Measurements from ENCODE around the gene ITPK1.

Gene ITPK1

DNA sequence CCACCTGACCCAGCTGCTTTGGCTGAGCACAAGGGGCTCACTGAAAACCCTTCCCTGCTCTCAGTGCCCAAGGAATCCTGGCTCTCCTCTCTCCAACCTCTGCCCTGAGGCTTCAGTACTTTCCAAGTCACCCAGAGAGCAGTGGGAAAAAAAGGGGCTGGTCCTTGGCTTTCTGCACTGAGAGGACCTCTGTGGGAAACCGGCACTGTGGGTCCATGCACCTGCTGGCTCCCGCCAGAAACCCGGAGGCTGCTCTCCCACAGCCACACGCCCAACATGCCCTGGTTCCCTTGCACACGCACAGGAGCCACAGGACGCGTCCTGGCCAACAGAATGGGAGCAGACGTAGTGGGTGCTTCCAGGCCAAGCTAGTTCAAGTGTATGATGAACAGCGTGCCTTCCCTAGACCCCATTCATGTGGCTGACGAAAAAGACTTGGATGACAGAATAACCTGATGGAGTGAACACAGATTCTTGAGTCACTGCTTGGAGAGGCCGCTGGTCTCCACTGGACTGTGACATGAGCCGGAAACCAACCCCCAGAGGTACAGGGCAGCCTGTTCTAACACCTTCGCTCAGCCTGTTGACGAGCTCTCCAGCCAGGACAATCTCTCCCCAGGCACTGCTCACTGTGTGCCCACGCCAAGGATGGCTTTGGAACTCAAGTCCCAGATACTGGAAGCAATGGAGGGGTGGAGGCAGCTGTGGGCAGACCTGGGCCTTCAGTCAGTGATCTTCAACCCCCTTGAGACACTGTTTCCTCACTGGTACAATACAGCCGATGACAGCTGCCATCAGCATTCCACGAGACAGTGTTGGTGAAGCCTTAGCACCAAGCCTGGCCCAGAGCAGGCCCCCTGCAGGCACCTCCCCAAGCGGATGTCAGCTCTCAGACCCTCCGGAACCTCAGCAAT, 87.7 kb downstream of the ITPK1 start:
- no peak for FAIRE-seq
- DNase-seq (ENCODE audit: insufficient read length, low spot score): no peak
- TF ChIP-seq POLR2A (IDR thresholded peaks at IDR 0.05; ENCODE audit: low read depth, low read length): no peak

DNA sequence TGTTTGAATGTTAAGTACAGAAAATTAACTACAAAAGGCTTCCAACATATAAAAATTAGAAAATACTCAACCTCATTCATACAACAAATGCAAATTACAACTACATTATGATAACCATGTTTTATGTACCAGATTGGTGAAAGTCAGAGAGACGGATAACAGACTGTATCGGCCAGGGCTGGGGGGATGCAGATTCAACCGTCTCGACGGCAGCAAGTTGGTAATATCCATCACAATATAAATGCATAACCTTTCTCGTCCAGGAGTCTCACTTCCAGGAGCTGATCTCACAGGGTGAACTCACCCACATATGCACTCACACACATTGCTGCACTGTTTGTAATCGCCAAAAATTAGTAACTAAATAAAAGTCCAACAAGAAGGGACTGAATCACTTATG, 89.4 kb downstream of the ITPK1 start:
- FAIRE-seq: no peak
- no peak for TF ChIP-seq POLR2A (IDR thresholded peaks at IDR 0.05; ENCODE audit: low read depth, low read length)

DNA sequence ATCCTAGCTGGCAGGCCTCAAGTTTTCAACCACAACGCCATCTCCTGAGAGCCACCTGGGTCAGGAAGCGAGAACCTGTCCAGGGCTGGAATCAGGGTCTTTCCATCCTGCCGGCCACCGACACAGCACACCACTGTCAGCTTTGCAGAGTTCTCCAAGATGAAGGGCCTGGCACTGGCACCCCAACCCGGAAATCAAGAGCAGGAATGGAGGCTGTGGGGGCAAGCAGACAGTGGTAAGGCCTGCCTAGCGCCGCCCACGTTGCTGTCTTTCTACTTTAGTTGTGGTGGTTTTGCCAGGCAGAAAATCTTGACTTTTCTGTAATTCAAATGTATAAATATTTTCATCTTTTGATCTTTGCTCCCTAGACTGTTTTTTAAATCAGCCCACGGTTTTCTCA, 90.7 kb downstream of the ITPK1 start:
- TF ChIP-seq POLR2A (IDR thresholded peaks at IDR 0.05; ENCODE audit: low read depth, low read length): no peak
- DNase-seq (ENCODE audit: insufficient read length, low spot score): no peak
- no peak for FAIRE-seq

More for the DNA sequence above, 89.4 kb downstream of the ITPK1 start:
- DNase-seq (ENCODE audit: insufficient read length, low spot score): no peak

DNA sequence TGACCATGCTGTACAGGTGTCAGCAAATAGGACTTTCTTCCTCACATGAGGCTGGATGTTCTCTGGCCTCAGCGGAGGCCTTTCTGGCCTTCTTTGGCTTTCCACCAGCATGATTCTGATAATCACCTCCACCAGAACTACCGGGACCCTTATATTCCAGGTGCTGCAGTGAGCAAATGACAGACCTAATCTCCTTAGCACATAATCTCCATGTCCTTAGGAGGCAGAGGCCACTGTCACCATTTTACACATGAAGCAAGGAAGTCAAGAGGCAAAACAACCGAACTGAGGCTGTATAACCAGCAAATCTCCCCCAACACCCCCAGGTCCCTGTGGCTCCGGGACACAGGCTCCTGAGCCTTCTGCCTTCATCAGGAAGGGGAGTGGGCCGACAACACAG, 91.2 kb downstream of the ITPK1 start:
- FAIRE-seq: no peak
- no peak for TF ChIP-seq POLR2A (IDR thresholded peaks at IDR 0.05; ENCODE audit: low read depth, low read length)
- DNase-seq (ENCODE audit: insufficient read length, low spot score): no peak

DNA sequence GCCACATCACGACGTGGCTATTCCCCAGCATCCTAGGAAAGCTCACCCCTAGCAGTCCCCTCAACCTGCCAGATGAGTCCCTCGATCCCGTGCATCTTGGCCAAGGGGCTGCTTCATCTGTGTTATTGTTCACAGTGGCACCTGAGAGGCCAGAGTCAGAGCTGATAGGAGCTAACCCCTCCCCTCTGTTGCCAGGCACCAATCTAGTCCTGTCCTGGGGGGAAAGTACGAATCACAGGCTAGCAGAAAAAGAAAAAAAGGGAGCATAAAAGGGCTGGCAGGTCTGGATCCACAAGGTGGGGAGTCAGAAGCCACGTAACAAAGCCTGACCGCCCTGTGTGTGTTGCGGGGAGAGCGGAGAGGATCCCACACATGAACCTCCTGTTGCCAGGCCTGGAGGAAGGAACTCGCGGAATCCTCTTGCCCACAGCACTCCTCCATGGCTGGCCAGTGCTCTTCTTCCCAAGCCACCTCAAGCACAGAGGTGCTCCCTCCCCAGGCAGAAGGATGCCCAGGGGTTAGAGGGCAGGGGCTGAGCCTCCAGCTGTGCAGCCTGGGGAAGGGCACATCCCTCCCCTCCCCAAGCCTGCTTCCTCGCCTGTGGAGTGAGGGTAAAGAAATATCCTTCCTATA, 91.8 kb downstream of the ITPK1 start:
- no peak for TF ChIP-seq POLR2A (IDR thresholded peaks at IDR 0.05; ENCODE audit: low read depth, low read length)
- DNase-seq (ENCODE audit: insufficient read length, low spot score) (no peak), FAIRE-seq (no peak)

DNA sequence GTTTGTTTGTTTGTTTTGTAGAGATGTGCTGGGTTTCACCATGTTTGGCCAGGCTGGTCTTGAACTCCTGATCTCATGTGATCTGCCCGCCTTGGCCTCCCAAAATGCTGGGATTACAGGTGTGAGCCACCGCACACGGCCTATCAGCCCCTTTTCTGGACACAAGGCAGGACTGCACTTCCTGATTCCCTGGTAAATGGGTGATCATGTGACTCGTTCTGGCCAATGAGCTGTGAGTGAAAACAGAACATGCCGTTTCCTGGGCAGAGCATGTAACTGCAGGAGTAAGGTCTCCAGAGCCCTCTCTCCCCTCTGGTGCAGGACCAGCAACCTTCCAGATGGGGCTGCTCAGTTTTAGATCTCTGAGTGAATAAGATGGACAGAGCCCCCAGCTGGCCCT, 92.7 kb downstream of the ITPK1 start:
- TF ChIP-seq POLR2A (IDR thresholded peaks at IDR 0.05; ENCODE audit: low read depth, low read length): no peak
- DNase-seq (ENCODE audit: insufficient read length, low spot score) (no peak), FAIRE-seq (no peak)

DNA sequence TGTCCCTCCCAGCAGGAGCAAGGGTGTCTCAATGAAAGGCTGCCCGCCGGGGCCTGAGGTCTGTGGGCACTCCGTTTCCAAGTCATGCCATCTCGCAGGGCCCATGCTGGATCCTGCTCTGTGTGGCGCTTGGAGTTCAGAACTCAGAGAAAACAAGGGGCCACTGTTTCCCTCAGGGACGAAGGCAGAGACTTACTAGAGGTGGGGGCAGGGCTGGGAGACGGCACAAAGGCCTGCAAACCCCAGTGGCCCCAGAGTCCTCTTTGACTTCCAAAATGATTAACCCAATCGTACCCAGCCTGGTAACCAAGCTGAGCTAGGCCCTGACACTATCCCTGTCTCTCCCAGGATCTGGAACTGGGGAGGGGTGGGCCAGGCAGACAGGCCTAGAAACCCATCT, 95.8 kb downstream of the ITPK1 start:
- no peak for TF ChIP-seq POLR2A (IDR thresholded peaks at IDR 0.05; ENCODE audit: low read depth, low read length)
- no peak for FAIRE-seq
- DNase-seq (ENCODE audit: insufficient read length, low spot score): no peak

DNA sequence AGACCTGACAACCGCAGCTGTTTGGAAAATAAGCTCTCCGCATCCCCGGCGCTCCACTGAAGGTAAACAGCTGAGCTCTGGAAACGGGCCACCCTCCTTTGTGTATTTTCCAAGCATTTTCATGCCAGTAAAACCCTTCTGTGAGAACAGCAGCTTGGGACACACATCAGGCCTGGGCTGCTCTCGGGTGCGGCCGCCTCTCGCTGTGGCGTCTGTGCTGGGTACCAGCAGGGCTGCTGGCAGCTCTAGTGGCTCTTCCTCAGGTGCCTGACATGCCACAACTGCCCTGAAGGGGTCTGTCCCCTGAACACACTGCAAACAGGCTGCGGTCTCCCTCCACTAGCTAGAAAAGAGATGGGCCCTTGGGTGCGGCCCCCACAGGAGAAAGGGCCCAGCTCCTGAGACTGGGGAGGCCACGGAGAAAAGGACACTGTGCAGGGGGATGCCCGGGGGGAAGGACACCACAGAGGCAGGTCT, 96.3 kb downstream of the ITPK1 start:
- FAIRE-seq (no peak), DNase-seq (ENCODE audit: insufficient read length, low spot score) (no peak)
- no peak for TF ChIP-seq POLR2A (IDR thresholded peaks at IDR 0.05; ENCODE audit: low read depth, low read length)

DNA sequence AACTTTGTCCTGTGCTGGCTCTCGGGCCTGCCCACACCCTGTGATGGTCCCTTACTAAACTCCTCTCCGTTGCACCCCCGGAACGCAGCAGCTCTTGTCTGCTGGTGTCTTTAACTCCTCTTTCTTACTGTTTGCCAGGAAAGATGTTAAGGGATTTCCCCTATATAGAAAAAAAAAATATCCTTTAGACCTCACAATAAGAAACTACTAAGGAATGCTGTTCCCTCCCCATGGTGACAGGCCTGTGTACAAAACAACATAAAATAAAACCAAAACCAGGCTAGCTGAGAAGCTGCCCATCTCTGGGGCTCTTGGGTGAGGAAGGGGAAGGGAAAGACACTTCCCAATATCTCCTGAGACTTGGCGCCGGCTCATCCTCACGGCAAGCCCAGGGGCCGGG, 97.4 kb downstream of the ITPK1 start:
- FAIRE-seq: no peak
- TF ChIP-seq POLR2A (IDR thresholded peaks at IDR 0.05; ENCODE audit: low read depth, low read length): no peak

DNA sequence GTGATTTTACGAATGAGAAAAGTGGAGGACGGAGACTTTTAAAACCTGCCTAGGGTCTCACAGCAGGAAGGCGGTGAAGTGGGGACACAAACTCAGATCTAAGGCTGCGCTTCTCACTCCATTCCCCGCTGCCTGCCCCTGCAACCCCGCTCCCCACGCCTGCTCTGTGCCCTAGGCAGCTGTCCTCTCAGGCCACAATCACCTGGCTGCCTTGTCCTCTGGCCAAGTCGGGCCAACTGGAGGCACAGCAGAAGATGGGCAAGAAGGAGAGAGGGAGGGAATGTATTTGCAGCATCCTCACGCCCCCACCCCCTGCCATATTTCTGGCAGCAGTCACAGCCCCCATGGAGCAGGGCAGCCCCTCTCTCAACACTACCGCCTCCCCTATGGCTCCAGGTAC, 97.8 kb downstream of the ITPK1 start:
- no peak for TF ChIP-seq POLR2A (IDR thresholded peaks at IDR 0.05; ENCODE audit: low read depth, low read length)
- FAIRE-seq (no peak), DNase-seq (ENCODE audit: insufficient read length, low spot score) (no peak)

More for the DNA sequence above, 97.4 kb downstream of the ITPK1 start:
- no peak for DNase-seq (ENCODE audit: insufficient read length, low spot score)

DNA sequence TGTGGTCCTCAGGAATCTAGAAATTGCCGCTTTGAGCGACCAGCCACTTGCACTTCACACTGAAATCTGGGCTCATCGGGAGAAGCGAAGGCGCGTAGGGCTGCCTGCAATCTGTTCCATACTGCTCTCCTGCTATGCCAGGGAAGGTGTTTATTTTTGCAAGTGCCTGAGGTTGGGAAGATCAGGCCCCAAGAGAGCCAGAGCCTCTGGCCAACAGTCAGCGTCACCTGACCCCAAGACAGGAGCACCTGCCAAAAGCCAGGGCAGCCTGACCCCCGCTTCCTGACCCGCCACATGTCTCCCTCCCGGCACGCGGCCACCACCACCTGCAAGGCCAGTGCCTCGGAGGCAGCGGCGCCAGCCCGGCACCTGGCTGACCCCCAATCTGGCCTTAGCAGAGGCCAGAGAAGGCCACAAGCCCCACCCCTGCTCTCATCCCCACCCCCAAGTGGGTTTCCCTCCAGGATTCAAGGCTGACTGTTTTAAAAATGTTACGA, 98.4 kb downstream of the ITPK1 start:
- FAIRE-seq (no peak), DNase-seq (ENCODE audit: insufficient read length, low spot score) (no peak)
- TF ChIP-seq POLR2A (IDR thresholded peaks at IDR 0.05; ENCODE audit: low read depth, low read length): no peak

DNA sequence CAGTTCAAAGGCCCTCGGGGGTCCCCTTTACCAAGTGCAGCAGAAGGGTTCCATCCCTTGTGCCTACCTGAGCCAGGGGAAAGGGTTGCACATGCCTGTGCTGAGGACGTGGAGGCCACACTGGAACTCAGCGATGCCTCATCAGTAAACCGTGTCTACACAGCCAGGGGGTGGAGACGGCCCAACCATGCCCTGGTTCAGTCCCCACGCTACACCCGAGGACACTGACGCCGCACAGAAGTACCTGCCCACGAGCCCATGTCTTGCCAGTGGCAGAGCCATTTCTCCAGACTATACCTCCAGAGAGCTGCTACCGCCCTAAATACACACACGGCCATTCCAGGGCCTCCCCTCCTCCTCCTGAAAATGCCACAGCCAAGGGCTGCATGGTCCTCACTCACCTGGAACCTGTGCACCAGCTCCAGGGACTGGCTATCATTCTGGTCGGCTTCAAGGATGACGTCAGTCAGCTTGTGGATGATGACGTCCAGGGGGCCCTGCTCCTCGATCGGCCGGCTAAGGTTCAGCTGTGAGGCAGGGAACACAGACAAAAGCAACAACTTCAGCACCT, 99.4 kb downstream of the ITPK1 start:
- no peak for DNase-seq (ENCODE audit: insufficient read length, low spot score)
- FAIRE-seq: no peak
- no peak for TF ChIP-seq POLR2A (IDR thresholded peaks at IDR 0.05; ENCODE audit: low read depth, low read length)

DNA sequence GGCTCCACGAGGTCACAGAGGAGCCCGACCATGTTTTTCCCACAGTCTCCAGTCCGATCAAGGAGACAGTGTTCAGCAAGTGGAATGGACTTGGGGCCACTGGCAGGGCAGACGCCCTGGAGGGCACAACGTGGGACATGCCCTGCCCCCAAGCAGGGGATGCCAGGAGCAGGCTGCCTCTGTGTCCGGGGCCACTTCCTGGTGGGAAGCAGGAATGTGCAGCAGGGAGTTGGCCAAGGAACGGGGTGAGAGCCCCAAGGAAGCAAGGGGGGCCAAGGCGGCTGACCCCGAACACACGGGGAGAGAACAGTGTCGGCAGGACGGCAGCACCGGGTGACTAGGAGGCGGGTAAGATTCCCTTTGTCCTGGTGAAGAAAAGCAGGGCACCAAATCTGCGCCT, 100.2 kb downstream of the ITPK1 start:
- DNase-seq (ENCODE audit: insufficient read length, low spot score) (no peak), FAIRE-seq (no peak)
- no peak for TF ChIP-seq POLR2A (IDR thresholded peaks at IDR 0.05; ENCODE audit: low read depth, low read length)

DNA sequence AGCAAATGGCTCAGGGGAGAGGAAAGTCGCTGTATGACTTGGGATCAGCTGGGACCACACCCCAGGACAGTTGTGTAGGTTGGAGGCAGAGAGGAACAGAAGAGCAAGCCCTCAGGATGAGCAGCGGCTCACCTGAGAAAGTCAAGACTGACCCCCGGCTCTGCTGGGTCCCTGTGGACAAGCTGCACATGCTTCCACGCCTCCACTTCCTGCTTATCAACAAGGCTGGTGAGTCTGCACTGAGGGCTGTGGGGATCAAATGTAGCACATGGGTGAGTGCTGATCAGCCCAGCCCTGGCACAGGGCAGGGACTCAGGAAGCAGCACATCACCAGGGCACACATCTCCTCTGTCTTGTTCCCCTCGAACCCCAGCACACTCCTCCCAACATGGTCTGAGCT, 100.7 kb downstream of the ITPK1 start:
- no peak for TF ChIP-seq POLR2A (IDR thresholded peaks at IDR 0.05; ENCODE audit: low read depth, low read length)
- FAIRE-seq (no peak), DNase-seq (ENCODE audit: insufficient read length, low spot score) (no peak)

All from H54 (cell line).